ENCODE results near the gene OR11H1.
"Not testable (repeated sequence)": the region's sequence is repeated elsewhere in the genome, so short reads cannot be mapped to it uniquely, and the experiment has no call there.

The OR11H1 gene, protein sequence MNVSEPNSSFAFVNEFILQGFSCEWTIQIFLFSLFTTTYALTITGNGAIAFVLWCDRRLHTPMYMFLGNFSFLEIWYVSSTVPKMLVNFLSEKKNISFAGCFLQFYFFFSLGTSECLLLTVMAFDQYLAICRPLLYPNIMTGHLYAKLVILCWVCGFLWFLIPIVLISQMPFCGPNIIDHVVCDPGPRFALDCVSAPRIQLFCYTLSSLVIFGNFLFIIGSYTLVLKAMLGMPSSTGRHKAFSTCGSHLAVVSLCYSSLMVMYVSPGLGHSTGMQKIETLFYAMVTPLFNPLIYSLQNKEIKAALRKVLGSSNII

DNA sequence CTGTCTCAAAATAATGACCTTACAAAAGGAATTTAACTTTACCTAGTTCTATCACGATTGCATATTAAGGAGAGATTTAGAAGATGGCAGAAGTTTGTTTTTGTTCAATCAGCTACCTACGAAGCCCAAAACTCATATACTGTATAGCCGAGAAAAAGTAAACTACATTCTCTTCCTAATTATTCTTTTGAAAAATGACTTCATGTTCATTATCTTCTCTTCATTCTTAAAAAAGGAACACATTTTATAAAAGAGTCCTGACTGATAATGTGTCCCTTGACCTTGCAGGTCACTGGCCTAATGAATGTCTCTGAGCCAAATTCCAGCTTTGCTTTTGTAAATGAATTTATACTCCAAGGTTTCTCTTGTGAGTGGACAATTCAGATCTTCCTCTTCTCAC is at the start of gene OR11H1:
TSS of gene OR11H1 (plus strand) at position 301 of the 400 bp plus-strand sequence. CDS start at position 301, 0 bp downstream.
- DNase-seq, result not testable (repeated sequence)

DNA sequence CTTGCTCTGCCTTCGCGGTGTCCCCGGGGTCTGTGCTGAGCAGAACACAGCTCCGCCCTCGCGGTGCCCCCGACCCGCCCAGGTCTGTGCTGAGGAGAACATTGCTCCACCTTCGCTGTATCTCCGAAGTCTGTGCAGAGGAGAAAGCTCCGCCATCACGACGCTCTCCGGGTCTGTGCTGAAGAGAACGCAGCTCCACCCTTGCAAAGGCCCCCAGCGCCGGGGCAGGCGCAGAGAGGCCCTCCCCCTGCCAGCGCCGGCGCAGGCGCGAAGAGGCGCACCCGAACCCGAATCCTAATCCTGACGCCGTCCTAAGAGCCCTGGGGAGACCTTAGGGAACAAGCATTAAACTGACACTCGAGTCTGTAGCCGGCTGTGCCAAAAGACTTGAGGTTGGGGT is 18.0 kb upstream of the OR11H1 start:
- DNase-seq, result not testable (repeated sequence)

DNA sequence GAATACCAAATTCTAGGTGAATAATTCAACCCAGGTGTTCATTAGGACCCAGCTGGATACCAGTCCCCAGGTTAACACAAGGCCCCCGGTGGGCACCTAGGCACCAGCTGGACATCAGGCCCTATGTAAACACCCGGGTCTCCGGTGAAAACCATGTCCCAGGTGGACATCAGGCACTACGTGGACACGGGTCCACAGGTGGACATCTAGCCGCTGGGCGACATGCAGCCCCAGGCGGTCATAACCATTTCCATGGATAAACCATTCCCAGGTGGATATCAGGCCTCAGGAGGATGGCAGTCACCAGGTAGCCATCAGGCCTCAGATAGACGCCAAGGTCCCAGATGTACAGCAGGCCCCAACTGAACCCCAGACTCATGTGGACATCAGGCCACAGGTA is 12.1 kb upstream of the OR11H1 start:
- peak; percentile 7 for DNase-seq

DNA sequence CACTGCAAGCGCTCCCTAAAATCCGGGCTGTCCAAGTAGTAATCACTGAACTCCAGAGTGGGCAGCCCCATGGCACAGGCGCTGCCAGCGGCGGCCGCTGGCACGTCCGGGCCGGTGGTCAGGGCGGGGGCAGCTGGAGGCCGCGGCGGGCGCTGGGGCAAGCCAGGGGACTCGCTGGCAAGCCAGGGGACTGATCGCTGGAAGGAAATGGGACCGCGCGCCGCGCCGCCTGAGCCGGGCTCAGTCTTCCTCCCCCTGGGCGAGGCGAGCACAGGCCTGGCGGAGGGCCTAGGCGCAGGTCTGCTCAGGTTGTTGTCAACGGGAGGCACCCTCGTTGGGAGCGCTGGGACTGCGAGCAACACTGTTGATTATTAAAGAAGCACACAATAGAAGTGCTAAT is 25.8 kb downstream of the OR11H1 start:
- DNase-seq, result not testable (repeated sequence)

DNA sequence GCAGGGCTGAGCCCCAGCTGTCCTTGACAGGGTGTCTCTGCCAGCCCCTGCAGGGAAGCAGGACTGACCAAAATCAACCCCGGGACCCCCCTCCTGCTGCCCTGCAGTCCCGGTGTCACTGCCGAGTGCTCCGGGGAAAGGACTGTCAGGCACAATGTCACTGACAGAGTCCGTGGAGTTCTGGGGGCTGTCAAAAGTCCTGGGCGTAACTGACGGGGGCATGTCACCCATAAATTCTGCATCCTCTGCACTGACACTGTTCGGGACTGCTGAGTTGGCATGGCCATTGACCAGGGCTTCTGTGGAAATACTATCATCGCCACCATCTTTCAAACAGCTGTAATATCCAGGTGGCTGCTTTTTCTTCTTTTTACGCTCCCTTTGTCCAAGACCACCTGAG is 35.5 kb downstream of the OR11H1 start:
- DNase-seq, result not testable (repeated sequence)

DNA sequence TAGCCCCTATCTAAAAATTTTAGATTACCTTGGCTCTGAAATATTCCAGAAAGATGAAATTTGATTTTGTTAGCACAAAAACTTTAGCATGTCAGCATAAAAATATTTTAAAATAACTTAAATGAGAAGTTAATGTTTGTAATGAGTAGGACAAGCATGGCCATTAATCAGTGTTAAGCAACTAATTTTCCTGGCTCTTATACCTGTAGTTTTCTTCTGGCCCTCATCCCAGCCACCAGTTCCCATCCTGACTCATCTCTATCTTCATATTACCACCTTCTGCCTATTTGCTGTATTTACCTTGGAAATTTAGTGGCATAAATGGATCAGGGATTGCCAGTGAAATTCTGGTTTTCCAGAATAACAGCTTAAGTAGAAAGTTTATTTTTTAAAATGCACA is 37.1 kb downstream of the OR11H1 start:
- DNase-seq, result not testable (repeated sequence)

Measured in activated CD4-positive, alpha-beta T cell treated with anti-CD3 and anti-CD28 coated beads for 1 hour (primary cell).